ENCODE results near the gene FUBP3.

The FUBP3 gene

GRCh38 chr9:130578865-130579737 is at the start of gene FUBP3:
Gene FUBP3, plus strand, starts transcription at chr9:130579577. Its CDS starts 104 bp downstream, at chr9:130579681.
- DNase-seq (ENCODE audit: low read depth in 3 of 3, low spot score in 1 of 3): peak; percentile 63 to 88 (median 71)

GRCh38 chr9:130530938-130531337 is 48.4 kb upstream of the FUBP3 start:
- no peak for DNase-seq (ENCODE audit: low read depth in 3 of 3, low spot score in 1 of 3)

- DNase-seq (ENCODE audit: low read depth in 3 of 3, low spot score in 1 of 3): no peak
Measured at GRCh38 chr9:130531670-130532069, 47.7 kb upstream of the FUBP3 start.

- DNase-seq (ENCODE audit: low read depth in 3 of 3, low spot score in 1 of 3): no peak
Measured at GRCh38 chr9:130532426-130533080, 46.8 kb upstream of the FUBP3 start.

- no peak for DNase-seq (ENCODE audit: low read depth in 3 of 3, low spot score in 1 of 3)
Measured at GRCh38 chr9:130535818-130536521, 43.4 kb upstream of the FUBP3 start.

- DNase-seq (ENCODE audit: low read depth in 3 of 3, low spot score in 1 of 3): no peak
Measured at GRCh38 chr9:130536701-130537107, 42.7 kb upstream of the FUBP3 start.

GRCh38 chr9:130537346-130538050 is 41.9 kb upstream of the FUBP3 start:
- no peak for DNase-seq (ENCODE audit: low read depth in 3 of 3, low spot score in 1 of 3)

GRCh38 chr9:130539420-130540223 is 39.8 kb upstream of the FUBP3 start:
- no peak for DNase-seq (ENCODE audit: low read depth in 3 of 3, low spot score in 1 of 3)

- no peak for DNase-seq (ENCODE audit: low read depth in 3 of 3, low spot score in 1 of 3)
Measured at GRCh38 chr9:130541533-130541932, 37.8 kb upstream of the FUBP3 start.

GRCh38 chr9:130542038-130542437 is 37.3 kb upstream of the FUBP3 start:
- DNase-seq (ENCODE audit: low read depth in 3 of 3, low spot score in 1 of 3): no peak

- DNase-seq (ENCODE audit: low read depth in 3 of 3, low spot score in 1 of 3): no peak
Measured at GRCh38 chr9:130542457-130543228, 36.7 kb upstream of the FUBP3 start.

GRCh38 chr9:130543368-130543767 is 36.0 kb upstream of the FUBP3 start:
- no peak for DNase-seq (ENCODE audit: low read depth in 3 of 3, low spot score in 1 of 3)

GRCh38 chr9:130543859-130544258 is 35.5 kb upstream of the FUBP3 start:
- DNase-seq (ENCODE audit: low read depth in 3 of 3, low spot score in 1 of 3): no peak

GRCh38 chr9:130544364-130544763 is 35.0 kb upstream of the FUBP3 start:
- DNase-seq (ENCODE audit: low read depth in 3 of 3, low spot score in 1 of 3): no peak

GRCh38 chr9:130548103-130548502 is 31.3 kb upstream of the FUBP3 start:
- DNase-seq (ENCODE audit: low read depth in 3 of 3, low spot score in 1 of 3): no peak

GRCh38 chr9:130549093-130549735 is 30.2 kb upstream of the FUBP3 start:
- no peak for DNase-seq (ENCODE audit: low read depth in 3 of 3, low spot score in 1 of 3)

- no peak for DNase-seq (ENCODE audit: low read depth in 3 of 3, low spot score in 1 of 3)
Measured at GRCh38 chr9:130554606-130555005, 24.8 kb upstream of the FUBP3 start.

- DNase-seq (ENCODE audit: low read depth in 3 of 3, low spot score in 1 of 3): no peak
Measured at GRCh38 chr9:130555061-130555460, 24.3 kb upstream of the FUBP3 start.

- no peak for DNase-seq (ENCODE audit: low read depth in 3 of 3, low spot score in 1 of 3)
Measured at GRCh38 chr9:130555968-130556367, 23.4 kb upstream of the FUBP3 start.

Data from stimulated activated CD4-positive, alpha-beta T cell treated with anti-CD3 and anti-CD28 coated beads, TNF-alpha, amount 100 ng/mL, for 1 hour (primary cell).